Choroid plexus epithelial cell (primary cell): ENCODE measurements around the gene HDAC9.
"Not testable (repeated sequence)": the region's sequence is repeated elsewhere in the genome, so short reads cannot be mapped to it uniquely, and the experiment has no call there.

Source experiments
- DNase-seq: peaks from one replicate; pipeline ENCODE4 v3.0.0-alpha.2; 2010; ENCODE audit warnings: low read depth
- H3K4me3 ChIP-seq: 2 replicates; pipeline ENCODE4 v1.5.1; 2011; ENCODE audit warnings: low read depth, mild to moderate bottlenecking, control low read depth, low read length, moderate library complexity
- CTCF ChIP-seq: conservative IDR thresholded peaks from 2 replicates; pipeline ENCODE4 v1.5.1; 2011; ENCODE audit warnings: low read depth, mild to moderate bottlenecking, control low read depth, inconsistent platforms, low read length, moderate library complexity

Gene HDAC9

GRCh38 chr7:19023477-19023876, 527.9 kb downstream of the HDAC9 start:
- TF ChIP-seq CTCF, result no peak
- no peak for DNase-seq
- no peak overlapping the region for H3K4me3 ChIP-seq

- TF ChIP-seq CTCF, result no peak
- peak; percentile 92 for DNase-seq
- H3K4me3 ChIP-seq, result no peak overlapping the region
Measured at GRCh38 chr7:19024261-19024660, 528.7 kb downstream of the HDAC9 start.

- peak; percentile 73 for DNase-seq
- no peak for TF ChIP-seq CTCF
Measured at GRCh38 chr7:19026888-19027287, 531.3 kb downstream of the HDAC9 start.

GRCh38 chr7:19030281-19030680, 534.7 kb downstream of the HDAC9 start:
- H3K4me3 ChIP-seq, result no peak overlapping the region
- TF ChIP-seq CTCF, result no peak
- DNase-seq, result no peak

More at GRCh38 chr7:19026888-19027287, 531.3 kb downstream of the HDAC9 start:
- no peak overlapping the region for H3K4me3 ChIP-seq

GRCh38 chr7:19032942-19033341, 537.4 kb downstream of the HDAC9 start:
- not testable (repeated sequence) for H3K4me3 ChIP-seq, DNase-seq

GRCh38 chr7:19051767-19052375, 556.3 kb downstream of the HDAC9 start:
- peak; percentile 83 for TF ChIP-seq CTCF
- DNase-seq, result peak; percentile 63
- no peak overlapping the region for H3K4me3 ChIP-seq
